Measurements from ENCODE around the gene IL1RL2. TPM values are rescaled to one million over a fixed set of nuclear protein-coding genes. Genes with fewer than 3 reads are reported as not detected.
A peak's percentile ranks its signal among the peaks of the same experiment; 100 is the strongest.

The IL1RL2 gene
- total RNA-seq, 4 donors from 2014 or later: 0.35 to 0.49 TPM; not detected in 2

DNA sequence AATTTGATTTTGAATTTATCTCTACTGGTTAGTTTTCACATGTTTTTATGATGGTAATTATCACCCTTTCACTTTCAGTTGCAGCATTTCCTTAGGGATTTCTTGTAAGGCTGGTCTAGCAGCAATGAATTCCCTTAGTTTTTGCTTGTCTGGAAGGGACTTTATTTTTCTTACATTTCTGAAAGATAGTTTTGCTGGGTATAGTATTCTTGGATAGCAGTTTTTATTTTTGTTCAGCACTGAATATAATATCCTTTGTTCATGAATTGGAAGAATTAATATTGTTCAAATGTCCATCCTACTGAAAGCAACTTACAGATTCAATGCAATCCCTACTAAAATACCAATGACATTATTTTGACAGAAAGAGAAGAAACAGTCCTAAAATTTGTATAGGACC, 30.2 kb downstream of the IL1RL2 start:
- TF ChIP-seq POLR2A (IDR thresholded peaks at IDR 0.05): no peak
- TF ChIP-seq, protein P1, sequence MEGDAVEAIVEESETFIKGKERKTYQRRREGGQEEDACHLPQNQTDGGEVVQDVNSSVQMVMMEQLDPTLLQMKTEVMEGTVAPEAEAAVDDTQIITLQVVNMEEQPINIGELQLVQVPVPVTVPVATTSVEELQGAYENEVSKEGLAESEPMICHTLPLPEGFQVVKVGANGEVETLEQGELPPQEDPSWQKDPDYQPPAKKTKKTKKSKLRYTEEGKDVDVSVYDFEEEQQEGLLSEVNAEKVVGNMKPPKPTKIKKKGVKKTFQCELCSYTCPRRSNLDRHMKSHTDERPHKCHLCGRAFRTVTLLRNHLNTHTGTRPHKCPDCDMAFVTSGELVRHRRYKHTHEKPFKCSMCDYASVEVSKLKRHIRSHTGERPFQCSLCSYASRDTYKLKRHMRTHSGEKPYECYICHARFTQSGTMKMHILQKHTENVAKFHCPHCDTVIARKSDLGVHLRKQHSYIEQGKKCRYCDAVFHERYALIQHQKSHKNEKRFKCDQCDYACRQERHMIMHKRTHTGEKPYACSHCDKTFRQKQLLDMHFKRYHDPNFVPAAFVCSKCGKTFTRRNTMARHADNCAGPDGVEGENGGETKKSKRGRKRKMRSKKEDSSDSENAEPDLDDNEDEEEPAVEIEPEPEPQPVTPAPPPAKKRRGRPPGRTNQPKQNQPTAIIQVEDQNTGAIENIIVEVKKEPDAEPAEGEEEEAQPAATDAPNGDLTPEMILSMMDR (IDR thresholded peaks at IDR 0.05 in 4 of 5, conservative IDR thresholded peaks at IDR 0.05 in 1 of 5): no peak
- no peak for ATAC-seq
- Histone ChIP-seq H3K27ac (no peak overlapping the region), H3K27me3 (no peaks in the 10 kb centered on the region), H3K4me3 (peak overlapping the region in 1 of 4 donors; percentile 29), H3K4me1 (no peaks in the 10 kb centered on the region), H3K36me3 (no peaks in the 10 kb centered on the region), H3K9me3 (peaks cover 0 to 4% (median 0%) of the 10 kb centered on the region in 3 donors)
- intact Hi-C loops (cut with DNase I; ENCODE audit: low total_unique reads): no loop called here
- in situ Hi-C loops (cut with MboI; ENCODE audit: low sequenced_read_pairs in 4 of 4): no loop called here
- no peak for DNase-seq

DNA sequence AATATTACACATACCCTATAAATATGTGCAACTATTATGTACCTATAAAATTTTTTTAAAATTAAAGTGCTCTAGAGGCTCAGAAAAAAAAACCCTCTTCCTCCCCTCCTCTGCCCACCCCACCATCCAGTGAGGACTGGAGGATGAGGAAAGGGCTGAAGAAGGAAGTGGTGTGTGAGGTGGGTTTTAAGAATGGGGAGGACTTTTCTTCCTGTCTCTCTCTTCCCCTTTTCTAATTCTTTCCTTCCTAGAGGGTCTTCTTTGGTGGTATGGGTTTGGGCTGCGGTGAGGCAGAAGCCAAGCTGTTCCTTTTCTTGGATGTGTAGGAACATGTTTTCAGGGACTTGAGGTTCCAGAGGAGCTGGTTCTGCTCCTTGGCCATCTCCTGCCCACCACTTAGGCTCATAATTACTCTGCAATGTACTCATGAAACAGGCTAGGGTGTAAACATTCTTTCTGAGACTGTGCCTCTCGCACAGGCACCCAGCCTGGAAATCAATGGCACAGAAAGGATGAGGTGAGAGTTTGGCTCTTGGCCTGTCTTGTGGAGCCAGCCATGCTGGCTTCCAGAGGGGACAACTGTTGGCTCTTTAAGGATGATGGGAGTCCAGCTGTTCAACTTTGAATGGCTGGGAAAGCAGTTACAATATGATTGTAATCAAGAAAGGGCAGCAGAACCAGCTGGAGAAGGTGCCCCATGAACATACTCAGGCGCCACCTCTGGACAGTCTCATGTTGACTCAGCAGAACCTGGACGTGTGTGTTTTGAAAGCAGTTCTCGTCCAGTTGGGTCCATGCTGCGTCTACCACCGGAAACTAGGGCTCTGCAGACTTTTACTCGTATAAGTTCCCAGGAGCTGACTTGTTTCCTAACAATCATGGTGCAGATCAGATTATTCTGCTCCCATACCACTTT, 38.3 kb downstream of the IL1RL2 start:
- in situ Hi-C loops (cut with MboI; ENCODE audit: low sequenced_read_pairs in 4 of 4): no loop called here

DNA sequence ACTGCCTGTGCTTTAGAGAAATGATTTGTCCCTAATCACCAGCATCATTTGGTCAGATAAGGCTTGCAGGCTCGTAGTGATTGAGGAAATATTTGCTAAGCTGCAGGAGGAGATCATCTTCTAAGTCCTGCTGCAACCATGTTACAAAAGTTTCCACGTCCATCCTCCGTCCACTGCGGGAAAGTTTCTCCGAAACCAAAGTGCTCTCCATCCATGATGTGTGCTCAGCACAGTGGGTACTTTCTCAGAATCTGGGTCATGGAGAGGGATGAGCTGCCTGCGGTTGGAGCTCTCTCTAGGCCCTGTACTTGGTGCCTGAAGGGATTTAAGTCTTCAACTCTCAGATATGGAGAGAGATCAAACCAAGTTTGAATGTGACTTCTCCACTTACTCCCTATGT, 39.3 kb downstream of the IL1RL2 start:
- H3K9me3 ChIP-seq: no peaks in the 10 kb centered on the region
- no peak for ATAC-seq
- no peak for TF ChIP-seq POLR2A (IDR thresholded peaks at IDR 0.05)
- TF ChIP-seq, protein P1 (IDR thresholded peaks at IDR 0.05 in 4 of 5, conservative IDR thresholded peaks at IDR 0.05 in 1 of 5): no peak
- H3K27me3 ChIP-seq: no peaks in the 10 kb centered on the region
- H3K27ac ChIP-seq: peak overlapping the region; percentile 85 to 96 (median 92)
- in situ Hi-C loops (cut with MboI; ENCODE audit: low sequenced_read_pairs in 4 of 4) (no loop called here), intact Hi-C loops (cut with DNase I; ENCODE audit: low total_unique reads) (no loop called here)
- peaks cover 20 to 38% of the 10 kb centered on the region in 2 donors for H3K4me1 ChIP-seq
- no peak for DNase-seq
- no peak overlapping the region for H3K4me3 ChIP-seq
- no peaks in the 10 kb centered on the region for H3K36me3 ChIP-seq

More for the DNA sequence above, 38.3 kb downstream of the IL1RL2 start:
- DNase-seq (no peak), ATAC-seq (no peak)
- Histone ChIP-seq H3K9me3 (no peaks in the 10 kb centered on the region), H3K27ac (peak overlapping the region in 3 of 4 donors; percentile 15 to 96 (median 23)), H3K4me1 (peaks cover 20 to 38% of the 10 kb centered on the region in 2 donors), H3K27me3 (no peaks in the 10 kb centered on the region), H3K4me3 (no peak overlapping the region), H3K36me3 (no peaks in the 10 kb centered on the region)
- intact Hi-C loops (cut with DNase I; ENCODE audit: low total_unique reads): no loop called here
- TF ChIP-seq, protein P1 (IDR thresholded peaks at IDR 0.05 in 4 of 5, conservative IDR thresholded peaks at IDR 0.05 in 1 of 5): no peak
- no peak for TF ChIP-seq POLR2A (IDR thresholded peaks at IDR 0.05)

DNA sequence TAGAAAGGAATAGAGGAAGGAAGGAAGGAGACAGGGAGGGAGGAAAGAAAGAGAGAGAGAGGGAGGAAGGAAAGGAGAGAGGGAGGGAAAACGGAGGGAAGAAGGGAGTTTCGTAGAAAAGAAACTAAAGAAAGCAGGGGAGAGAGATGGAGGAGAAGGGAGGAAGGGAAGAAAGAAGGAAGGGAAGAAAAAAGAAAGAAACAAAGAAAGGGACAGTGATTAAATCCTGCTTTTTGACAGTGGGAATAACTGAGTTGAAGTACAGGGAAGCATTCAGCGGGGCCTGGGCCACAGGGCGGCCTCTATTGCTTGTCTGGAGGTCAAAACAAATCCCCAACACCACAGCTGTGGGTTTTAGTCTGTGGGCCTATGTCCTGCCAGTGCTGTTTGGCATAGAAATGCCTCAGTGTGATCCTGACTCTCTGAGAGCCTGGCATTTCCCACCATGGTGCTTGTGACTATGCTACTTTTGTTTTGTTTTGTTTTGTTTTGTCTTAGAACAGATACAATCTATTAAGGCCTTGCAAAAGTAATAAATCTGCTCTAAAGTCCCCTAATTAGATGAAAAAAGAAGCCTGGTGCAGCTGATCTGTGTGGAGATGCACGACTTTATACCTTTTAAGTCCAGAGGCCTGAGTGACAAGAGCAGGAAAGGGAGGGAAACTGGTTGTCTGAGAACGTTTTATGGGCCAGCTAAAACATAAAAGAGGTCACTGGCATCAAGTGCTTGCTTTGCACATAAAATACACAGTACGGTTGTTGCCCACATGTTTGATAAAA, 40.0 kb downstream of the IL1RL2 start:
- in situ Hi-C loops (cut with MboI; ENCODE audit: low sequenced_read_pairs in 4 of 4): no loop called here
- intact Hi-C loops (cut with DNase I; ENCODE audit: low total_unique reads): no loop called here
- Histone ChIP-seq H3K27ac (peak overlapping the region; percentile 85 to 96 (median 92)), H3K27me3 (no peaks in the 10 kb centered on the region), H3K9me3 (no peaks in the 10 kb centered on the region), H3K36me3 (no peaks in the 10 kb centered on the region), H3K4me3 (peak overlapping the region in 1 of 4 donors; percentile 15), H3K4me1 (peaks cover 20 to 38% of the 10 kb centered on the region in 2 donors)
- DNase-seq: no peak
- no peak for TF ChIP-seq POLR2A (IDR thresholded peaks at IDR 0.05)
- TF ChIP-seq, protein P1 (IDR thresholded peaks at IDR 0.05 in 4 of 5, conservative IDR thresholded peaks at IDR 0.05 in 1 of 5): no peak
- ATAC-seq: no peak

All from gastrocnemius medialis (tissue), 4 donors.